HG03432 (cell line): ENCODE measurements around the gene CFAP97.
A peak's percentile ranks its signal among the peaks of the same experiment; 100 is the strongest.
"Not testable (repeated sequence)": the region's sequence is repeated elsewhere in the genome, so short reads cannot be mapped to it uniquely, and the experiment has no call there.

ENCODE experiments used
- ATAC-seq: cut with Tn5 transposase; IDR thresholded peaks from one replicate; pipeline ENCODE4 v1.9.1; 2021; ENCODE audit warnings: mild to moderate bottlenecking, moderate library complexity; ENCODE audit not compliant: unreplicated experiment

Gene CFAP97

DNA sequence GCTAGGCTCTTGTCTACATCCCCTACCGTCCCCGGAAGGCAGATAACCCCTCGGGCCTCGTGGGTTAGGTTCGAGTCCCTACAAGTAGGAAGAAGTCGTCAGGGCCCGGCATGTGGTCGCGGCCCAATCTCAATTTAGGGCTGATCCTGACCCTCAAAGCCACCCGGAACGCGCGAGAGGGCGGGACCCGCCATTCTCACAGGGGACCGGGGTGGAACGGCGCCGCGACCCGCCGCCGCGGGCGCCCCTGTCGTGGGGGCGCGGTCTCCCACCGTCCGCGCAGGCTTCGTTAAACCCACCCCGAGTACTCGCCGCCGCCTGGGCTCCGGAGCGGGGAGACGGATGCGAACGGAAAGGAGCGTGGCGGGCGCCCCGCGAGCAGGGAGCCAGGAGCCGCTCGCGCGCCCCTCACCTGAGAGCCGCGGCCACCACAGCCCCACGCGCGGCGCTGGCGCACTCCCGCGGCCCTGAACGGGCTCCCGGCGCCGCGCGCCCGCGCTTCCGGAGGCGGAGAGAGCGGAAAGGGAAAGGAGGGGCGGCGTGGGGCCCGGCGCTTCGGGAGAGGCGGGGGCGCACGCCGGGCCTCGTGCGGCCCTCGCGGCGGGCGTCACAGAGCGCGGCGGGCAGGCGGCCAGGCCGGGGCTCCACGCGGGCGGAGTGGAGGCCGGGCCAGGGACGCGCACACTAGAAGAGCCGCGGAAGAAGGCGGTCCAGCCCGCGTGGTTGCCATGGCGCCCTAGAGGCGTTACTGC lies at the start of gene CFAP97:
TSS of gene CFAP97 (minus strand) at position 515 of the 752 bp plus-strand sequence. CDS start 12,804 bp downstream, outside the sequence.
- ATAC-seq, result peak; percentile 85

DNA sequence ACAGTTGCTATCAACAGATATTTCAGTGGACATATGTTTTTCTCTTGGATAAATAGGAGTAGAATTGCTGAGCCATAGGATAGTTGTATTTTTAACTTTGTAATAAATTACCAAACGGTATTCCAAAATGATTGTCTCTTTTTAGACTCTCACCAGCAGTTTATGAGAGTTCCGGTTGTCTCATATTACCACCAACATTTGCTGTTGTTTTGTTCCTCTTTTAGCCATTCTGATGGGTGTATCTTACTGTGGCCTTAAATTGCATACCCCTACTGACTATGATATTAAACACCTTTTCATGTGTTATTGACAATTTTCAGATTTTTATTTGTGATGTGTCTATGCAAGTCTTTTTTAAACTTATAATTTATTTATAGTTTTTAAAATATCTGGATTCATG lies 45.3 kb upstream of the CFAP97 start:
- no peak for ATAC-seq

DNA sequence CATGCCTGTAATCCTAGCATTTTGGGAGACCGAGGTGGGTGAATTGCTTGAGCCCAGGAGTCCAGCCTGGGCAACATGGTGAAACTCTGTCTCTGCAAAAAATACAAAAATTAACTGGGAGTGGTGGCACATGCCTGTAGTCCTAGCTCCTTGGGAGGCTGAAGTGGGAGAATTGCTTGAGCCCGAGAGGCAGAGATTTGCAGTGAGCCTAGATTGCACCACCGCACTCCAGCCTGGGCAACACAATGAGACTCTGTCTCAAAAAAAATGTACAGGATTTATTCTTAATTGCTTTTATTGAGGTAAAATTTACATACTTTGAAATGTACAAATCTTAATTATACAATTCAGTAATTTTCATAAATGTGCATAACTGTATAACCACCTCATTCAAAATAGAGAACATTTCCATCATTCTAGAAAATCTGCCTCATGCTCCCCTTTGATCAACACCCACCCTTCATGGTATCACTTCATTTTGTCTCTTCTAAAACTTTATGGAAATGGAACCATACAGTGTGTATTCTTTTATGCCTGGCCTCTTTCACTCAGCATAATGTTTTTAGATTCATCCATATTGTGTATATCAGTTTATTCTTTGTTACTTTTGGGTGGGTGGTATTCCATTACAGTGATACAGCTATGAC lies 44.7 kb upstream of the CFAP97 start:
- ATAC-seq, result no peak

DNA sequence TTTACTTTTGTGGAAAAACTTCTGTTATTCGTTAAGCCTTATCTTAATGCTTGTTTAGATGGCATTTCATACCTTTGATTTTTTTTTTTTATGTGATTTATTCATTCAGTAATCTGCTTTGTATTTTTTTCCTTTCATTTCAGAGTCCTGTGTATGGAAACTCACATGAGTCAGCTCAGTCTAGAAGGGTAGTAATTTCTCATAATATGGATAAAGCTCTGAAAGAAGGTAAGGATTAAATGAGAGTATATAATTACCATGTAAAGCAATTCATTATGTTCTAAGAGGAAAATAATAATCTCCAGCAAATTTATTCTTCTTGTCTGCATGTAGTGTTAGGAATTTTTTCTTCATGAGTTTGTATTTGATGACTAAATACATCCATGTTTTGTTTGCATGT lies 43.4 kb upstream of the CFAP97 start:
- ATAC-seq, result no peak

DNA sequence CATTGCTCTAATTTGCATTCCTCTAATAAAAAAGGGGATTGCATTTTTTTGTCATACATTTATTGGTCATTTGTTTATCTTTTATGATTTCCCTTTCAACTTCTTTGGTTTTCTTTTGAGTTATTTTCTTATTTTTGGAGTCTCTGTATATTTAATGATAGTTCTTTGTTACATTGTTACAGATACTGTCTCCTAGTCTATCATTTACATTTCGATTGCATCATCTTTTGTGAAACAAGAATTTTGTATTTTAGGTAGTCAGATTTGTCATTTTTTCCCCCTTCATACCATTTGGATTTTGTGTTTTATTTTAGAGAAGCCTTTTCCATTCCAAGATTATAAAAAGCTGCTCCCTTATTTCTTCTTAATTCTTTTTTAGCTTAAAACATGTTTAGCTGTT lies 42.7 kb upstream of the CFAP97 start:
- no peak for ATAC-seq

DNA sequence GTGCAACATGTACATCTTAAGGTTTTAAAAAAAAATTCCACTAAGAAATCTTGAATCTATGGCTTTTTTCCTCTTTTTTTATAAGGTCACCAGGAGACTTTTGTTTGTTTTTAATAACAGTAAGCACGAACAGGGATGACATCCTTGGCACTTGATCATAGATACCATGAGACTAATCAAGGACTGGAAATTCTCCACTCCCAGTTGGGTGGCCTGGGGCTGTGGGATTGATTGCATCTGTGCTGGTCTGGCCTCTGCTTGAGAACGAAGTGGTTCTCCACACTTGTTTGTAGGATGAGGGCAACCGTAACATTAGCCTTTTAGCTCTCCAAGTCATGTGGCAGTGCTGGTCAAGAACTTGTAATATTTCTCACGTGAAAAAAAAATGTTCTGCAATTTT lies 41.0 kb upstream of the CFAP97 start:
- ATAC-seq, result no peak

DNA sequence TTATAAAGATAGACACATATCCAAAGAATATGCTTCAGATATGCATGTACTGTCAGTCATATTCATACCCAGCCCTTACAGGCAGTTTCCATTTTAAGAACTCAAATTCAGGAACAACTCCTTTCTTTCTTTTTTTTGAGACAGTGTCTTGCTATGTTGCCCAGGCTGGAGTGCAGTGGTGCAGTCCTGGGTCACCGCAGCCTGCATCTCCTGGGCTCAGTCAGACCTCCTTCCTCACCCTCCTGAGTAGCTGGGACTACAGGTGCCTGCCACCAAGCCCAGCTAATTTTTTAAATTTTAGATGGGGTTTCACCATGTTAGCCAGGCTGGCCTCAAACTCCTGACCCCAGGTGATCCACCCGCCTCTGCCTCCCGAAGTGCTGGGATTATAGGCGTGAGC lies 40.1 kb upstream of the CFAP97 start:
- ATAC-seq, result no peak

DNA sequence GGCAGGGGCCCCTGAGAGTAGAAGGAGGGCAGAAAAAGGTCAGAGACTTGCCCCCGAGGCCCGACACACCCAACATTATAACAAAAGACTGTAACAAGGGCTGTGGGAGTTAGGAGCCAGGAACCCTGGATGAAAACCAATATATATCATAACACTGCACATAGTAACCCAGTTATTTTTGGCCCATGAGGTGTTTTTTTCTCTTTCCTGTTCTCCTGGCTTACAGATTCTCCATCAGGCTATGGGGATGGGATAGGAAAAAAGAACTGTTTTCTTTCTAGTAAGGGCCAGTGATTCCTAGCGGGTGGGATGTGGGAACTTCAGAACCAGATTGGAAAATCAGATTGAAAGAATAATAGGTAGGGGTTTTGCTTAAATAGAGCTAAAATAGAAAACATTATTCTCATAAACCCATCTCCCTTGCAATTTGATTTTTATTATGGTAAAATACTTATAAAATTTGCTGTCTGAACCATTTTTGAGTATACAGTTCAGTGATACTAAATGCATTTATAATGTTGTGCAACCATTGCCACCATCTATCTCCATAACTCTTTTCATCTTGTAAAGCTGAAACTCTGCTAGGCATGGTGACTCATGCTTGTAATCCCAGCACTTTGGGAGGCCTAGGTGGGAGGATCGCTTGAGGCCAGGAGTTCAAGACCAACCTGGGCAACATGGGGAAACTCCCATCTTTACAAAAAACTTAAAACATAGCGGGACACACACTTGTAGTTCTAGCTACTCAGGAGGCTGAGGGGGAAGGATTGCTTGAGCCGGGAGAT lies 39.1 kb upstream of the CFAP97 start:
- no peak for ATAC-seq

DNA sequence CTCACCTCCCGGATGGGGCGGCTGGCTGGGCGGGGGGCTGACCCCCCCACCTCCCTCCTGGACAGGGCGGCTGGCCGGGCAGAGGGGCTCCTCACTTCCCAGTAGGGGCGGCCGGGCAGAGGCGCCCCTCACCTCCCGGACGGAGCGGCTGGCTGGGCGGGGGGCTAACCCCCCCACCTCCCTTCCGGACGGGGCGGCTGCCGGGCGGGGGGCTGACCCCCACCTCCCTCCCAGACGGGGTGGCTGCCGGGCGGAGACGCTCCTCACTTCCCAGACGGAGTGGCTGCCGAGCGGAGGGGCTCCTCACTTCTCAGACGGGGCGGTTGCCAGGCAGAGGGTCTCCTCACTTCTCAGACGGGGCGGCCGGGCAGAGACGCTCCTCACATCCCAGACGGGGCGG lies 36.7 kb upstream of the CFAP97 start:
- not testable (repeated sequence) for ATAC-seq

DNA sequence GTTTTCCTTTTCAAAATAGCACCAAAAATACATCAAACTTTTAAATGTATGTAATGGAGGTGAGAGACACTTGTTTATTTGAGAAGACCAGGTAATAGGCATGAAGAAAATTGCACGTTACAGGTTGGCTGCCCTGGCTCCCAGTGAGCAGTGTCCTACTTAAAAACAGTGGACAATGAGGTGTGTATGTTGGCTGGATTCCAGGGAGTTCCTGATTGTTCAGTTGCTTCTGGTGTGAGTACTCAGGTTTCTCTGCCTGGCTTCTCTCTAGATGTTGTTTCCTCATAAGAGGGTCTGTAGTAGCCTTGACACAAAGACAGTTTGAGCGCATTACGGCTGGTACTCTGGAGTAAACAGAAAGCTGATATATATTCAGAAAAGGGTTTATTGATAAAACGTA lies 35.0 kb upstream of the CFAP97 start:
- ATAC-seq, result no peak

DNA sequence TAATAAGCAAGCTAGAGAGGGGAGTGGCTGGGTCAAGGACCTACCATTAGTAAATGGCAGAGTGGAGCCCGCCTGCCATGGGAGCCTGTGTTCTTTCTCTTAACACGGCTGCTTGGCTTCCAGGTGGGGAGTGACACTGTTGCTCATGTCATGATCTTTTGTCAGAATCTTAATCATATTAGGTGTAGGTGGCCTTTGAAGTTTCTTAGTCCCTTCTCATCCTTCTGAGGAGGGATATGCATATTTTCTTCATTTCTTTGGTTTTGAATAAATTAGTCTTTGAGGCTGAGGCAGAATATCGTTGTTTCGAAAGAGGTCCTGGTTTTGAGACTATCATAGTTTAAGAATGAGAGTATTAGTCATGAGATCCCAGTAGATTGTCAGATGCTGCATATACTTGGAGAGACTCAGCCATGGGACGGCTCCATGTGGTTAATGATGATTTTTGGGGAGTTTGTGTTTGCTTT lies 34.4 kb upstream of the CFAP97 start:
- no peak for ATAC-seq

DNA sequence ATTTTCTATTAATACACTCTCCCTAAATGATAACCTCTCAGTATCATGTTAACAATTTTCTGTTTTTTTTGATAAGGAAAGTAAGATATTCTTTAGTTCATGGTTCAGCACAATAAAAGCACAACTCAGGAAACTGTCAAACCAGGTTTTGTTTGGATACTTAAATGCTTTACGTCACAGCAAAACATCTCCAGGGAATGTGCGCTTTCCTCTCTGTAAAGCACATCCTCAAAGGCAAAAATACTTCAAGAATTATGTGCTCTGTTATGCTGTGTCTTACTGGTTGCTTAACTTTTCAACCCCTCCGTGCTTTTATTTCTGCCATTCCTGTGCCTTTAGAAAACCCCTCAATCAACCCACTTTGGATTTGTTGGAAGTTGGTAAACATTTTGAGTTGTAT lies 33.4 kb upstream of the CFAP97 start:
- no peak for ATAC-seq

DNA sequence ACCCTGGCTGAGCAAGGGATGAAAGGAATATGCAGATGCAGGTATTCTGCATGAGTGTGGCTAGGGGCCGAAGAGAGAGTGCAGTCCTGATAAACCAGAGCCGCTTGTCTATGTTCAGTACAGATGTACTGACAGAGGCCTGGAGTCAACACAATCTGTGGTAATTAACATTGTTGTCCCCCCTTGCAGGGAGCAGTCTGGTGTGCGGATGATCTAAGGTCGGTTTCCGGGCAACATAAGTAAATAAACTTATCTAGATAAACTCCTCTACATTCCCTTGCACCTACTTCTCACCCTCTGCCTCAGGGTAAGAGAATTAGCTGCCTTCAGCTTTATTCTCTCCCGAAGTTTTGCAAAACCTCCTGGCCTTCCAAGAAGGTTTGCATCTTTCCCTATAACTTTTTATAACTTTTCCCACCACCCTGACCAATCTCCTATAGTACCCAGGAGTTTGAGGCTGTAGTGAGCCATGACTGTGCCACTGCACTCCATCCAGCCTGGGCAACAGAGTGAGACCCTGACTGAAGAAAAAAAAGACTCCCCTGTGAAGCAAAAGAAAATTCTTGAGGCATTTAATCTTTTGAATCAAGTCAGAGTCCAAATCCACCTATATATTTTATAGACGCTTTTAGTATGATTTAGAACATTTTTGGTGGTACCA lies 32.2 kb upstream of the CFAP97 start:
- ATAC-seq, result no peak

DNA sequence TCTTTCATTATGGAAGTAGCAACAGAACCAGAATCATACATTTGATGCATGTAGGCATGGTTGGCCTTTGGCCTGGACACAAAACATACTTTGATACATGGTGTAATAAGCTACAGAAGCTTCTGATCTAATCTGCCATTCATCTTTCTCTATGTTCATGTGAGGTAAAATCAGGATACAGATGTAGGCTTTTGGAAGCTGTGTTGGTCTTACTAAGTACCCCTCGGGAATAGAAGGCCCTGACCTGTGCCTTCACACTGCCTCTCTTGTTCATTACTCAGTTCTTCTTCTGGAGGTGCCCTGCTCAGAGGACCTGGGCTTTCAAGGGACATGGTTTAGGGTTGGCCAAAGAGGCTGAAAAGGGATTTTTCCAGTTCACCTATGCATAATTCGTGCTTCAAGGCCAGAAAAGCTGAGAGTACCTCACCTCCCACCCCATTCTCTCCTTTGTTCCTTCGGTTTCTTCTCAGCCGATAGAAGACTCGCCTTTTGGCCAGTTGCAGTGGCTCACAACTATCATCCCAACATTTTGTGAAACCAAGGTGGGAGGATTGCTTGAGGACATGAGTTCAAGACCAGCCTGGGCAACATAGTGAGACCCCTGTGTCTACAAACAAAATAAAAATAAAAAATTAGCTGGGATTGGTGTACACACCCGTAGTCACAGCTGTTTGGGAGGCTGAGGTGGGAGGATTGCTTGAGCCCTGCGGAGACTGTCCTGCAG lies 31.5 kb upstream of the CFAP97 start:
- ATAC-seq, result no peak

DNA sequence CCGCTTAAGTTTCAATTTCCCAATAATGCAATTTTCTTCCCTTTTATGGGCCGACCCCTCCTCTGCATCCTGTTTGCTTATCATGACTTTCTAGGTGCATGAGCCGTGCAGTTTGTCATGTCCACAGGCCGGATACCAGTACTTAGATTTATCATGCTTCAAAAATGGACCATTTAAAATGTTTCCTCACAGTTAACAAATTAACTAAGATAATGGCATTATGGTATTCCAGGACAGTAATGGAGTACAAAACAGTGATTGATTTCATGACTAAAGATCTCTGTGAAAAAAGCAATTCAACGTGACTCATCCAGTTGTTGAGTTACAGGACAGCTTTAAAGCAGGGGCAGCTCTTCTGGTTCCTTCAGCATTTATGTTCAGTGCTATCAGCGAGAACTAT lies 28.6 kb upstream of the CFAP97 start:
- ATAC-seq, result no peak

DNA sequence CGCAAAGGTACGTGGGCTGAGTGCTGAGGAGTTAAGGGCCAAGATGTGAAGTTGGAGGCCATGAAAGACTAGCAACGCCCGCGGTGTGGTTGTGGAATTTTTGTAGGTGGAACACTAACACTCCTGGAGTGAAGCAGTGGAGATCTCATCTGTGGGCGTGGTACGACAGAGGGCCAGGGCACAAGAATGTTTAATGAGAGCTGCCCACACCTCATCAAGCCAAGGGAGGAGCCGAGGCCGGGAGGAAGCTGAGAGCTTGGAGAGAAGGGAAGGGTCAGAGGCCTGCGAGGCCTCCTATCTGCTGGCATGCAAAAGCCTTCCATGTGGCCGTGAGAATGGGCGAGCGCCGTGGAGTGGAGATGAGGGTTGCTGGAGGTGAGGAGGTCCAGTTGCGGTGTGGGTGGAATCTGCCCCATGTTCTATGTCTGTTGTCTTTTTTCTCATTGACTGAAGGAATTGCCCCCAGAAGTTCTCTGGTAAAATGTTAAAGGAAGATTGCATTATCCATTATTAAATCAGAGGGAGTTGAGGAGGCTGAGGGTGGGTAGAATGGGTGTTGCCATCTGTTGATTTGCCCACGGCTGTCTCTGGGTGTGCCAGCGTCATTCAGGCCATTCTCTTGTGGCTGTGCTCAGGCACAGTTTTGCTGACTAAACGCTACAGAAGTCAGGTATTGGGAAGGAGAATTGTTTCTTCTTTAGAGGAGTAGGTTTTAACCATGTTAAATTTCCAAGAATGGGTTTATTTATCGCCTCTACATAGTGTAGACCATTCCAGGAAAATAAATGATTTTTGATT lies 25.4 kb upstream of the CFAP97 start:
- ATAC-seq, result no peak

DNA sequence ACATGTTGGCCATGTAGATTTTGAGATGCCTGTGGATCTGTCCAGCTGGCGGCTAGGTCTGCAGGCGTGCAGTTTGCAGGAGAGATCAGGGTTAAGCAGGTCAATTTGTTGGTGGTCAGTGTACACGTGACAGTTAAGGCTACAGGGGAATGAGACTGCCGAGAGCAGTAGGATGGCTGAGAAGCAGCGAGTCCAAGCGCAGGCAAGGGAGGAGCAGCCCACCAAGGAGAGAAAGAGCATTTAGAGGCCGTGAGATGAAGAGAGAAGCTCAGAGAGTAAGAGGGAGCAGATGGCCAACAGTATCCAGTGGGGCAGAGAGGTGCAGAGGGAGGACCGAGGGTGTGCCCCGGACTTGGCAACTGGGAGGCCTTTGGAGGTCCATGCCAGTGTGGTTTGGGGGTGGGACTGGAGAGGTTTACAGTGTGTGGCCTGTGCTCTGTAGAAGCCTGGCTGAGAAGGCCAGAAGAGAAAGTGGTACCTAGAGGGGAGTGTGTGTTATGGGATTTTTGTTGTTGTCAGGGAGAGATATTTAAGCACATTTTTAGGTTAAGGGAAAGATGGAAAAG lies 24.0 kb upstream of the CFAP97 start:
- ATAC-seq, result no peak

DNA sequence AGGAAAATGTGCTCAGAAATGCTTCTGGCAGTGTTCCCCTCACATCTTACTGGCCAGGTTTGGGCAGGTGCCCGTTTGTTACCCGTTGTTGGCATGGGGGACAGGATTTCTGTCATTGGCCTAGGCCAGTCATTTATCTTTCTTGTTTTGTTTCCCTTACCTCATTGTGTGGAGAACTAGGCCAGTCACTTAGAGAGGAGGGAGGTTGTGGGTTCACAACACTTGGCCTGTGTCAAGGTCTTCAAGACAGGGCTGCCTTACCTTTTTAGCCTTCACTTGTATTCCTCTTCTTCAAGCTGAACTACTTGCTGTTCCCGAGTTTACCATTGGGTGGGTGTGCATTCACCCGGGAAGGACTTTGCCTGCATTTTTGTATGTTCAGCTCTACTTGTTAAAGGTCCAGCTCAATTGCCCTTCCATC lies 23.3 kb upstream of the CFAP97 start:
- ATAC-seq, result no peak

DNA sequence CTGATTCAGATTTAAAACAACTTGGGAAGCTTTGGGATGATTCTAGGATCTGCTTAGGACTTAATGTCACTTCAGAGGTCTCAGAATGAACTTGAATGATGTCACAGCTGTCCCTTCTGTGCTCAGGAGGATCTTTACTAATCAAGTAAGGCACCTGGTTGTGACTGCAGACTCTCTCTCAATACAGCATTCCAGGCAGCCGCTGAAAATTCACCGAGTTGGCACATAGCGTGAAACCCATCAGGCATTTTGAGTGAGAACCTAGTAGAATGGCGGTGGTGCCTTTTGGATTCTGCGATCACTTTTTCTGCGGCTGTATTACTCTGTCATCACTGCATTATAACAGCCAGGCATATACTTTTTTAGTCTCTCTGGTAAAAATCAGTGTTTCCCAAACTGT lies 22.1 kb upstream of the CFAP97 start:
- ATAC-seq, result no peak
